K562 (cell line): ENCODE data around the gene TALDO1. TPM values are rescaled to one million over a fixed set of nuclear protein-coding genes. Genes with fewer than 3 reads are reported as not detected.

Source experiments
- CXXC5 ChIP-seq: fragments of 250-450 bp; sonication (Bioruptor Pico); IDR thresholded peaks from 2 replicates; pipeline ENCODE4 v1.8.0; 2022; ENCODE audit warnings: inconsistent platforms, mild to moderate bottlenecking, moderate library complexity
- E2F3 ChIP-seq: fragments of 250-450 bp; sonication (Bioruptor Pico); IDR thresholded peaks from 2 replicates; pipeline ENCODE4 v1.4.0; 2020; ENCODE audit warnings: mild to moderate bottlenecking
- GTF2B ChIP-seq: IDR thresholded peaks from 2 replicates; pipeline ENCODE4 v1.6.1; 2011; ENCODE audit not compliant: insufficient read length; ENCODE audit errors: extremely low read depth
- KDM5B ChIP-seq: fragments of 200-600 bp; sonication (generic); IDR thresholded peaks from 2 replicates; pipeline ENCODE4 v1.6.1; 2012; ENCODE audit warnings: low read depth, mild to moderate bottlenecking, moderate library complexity, low read length, control low read depth, inconsistent platforms; ENCODE audit not compliant: insufficient replicate concordance
- NR2C2 ChIP-seq, 2 experiments: fragments of 200-800 bp in 1 of 2; sonication (Bioruptor generic) in 1 of 2; sonication (generic) in 1 of 2; formaldehyde crosslinking in 1 of 2; IDR thresholded peaks; 2 replicates each; pipeline versions ENCODE4 v1.6.1 to v1.8.0; 2016 to 2022; ENCODE audit warnings: mild to moderate bottlenecking in 1 of 2, missing compliant biosample characterization in 1 of 2, missing genetic modification characterization in 1 of 2, missing genetic modification reagents in 1 of 2
- RAD51 ChIP-seq: fragments of 450-650 bp; IDR thresholded peaks from 2 replicates; pipeline ENCODE4 v1.7.1; 2016; ENCODE audit warnings: low read depth, mild to moderate bottlenecking, borderline replicate concordance
- SREBF1 ChIP-seq: fragments of 150-350 bp; IDR thresholded peaks from 2 replicates; pipeline ENCODE4 v1.6.1; 2014; ENCODE audit warnings: antibody characterized with exemption, low read depth, low read length, borderline replicate concordance
- ZNF133 ChIP-seq: fragments of 250-450 bp; sonication (Bioruptor Pico); IDR thresholded peaks from 2 replicates; pipeline ENCODE4 v1.4.0; 2020; ENCODE audit warnings: mild to moderate bottlenecking
- ZNF830 ChIP-seq: fragments of 250-450 bp; sonication (Bioruptor Pico); IDR thresholded peaks from 2 replicates; pipeline ENCODE4 v1.5.0; 2021; ENCODE audit warnings: mild to moderate bottlenecking
- polyA plus RNA-seq, 8 experiments: library from polyadenylated mRNA; depleted of rRNA in 4 of 8; stranded (reverse) in 5 of 8; unstranded in 3 of 8; fragments of >200 nt; fragmentation: Nextera tagmentation in 2 of 8; fragmentation: Illumina TruSeq in 1 of 8; extraction: Ambion mirVana in 2 of 8; extraction: Trizol in 1 of 8; gene quantifications; 2 replicates each; pipeline versions ENCODE4 v1.2.1 to v1.2.3, GENCODE V29; 2011 to 2014; ENCODE audit warnings: inconsistent platforms in 1 of 8, missing spikeins in 1 of 8
- total RNA-seq, 7 experiments: library from RNA; depleted of rRNA in 6 of 7; stranded (reverse); fragments of >200 nt in 6 of 7; fragmentation: Illumina TruSeq in 2 of 7; extraction: Trizol in 2 of 7; gene quantifications; 2 replicates each; pipeline versions ENCODE4 v1.2.1 to v1.2.3, GENCODE V29; 2011 to 2021; ENCODE audit warnings: low replicate concordance in 1 of 7
- TF ChIP-seq, protein P1 (sequence below): sonication (generic); formaldehyde crosslinking; IDR thresholded peaks from 2 replicates; pipeline ENCODE4 v1.8.0; 2022; ENCODE audit warnings: missing genetic modification reagents, mild to moderate bottlenecking, moderate library complexity, borderline replicate concordance
- TF ChIP-seq, protein P2 (sequence below): fragments of 450-650 bp; IDR thresholded peaks from 2 replicates; pipeline ENCODE4 v1.6.1; 2016; ENCODE audit warnings: mild to moderate bottlenecking, moderate library complexity

TALDO1 gene
- total and polyA plus RNA-seq, 9 of the 15 experiments (the other 6 are each of a cell fraction or from before 2014, with no cell fraction given) = 260 to 541 (median 441) TPM

DNA sequence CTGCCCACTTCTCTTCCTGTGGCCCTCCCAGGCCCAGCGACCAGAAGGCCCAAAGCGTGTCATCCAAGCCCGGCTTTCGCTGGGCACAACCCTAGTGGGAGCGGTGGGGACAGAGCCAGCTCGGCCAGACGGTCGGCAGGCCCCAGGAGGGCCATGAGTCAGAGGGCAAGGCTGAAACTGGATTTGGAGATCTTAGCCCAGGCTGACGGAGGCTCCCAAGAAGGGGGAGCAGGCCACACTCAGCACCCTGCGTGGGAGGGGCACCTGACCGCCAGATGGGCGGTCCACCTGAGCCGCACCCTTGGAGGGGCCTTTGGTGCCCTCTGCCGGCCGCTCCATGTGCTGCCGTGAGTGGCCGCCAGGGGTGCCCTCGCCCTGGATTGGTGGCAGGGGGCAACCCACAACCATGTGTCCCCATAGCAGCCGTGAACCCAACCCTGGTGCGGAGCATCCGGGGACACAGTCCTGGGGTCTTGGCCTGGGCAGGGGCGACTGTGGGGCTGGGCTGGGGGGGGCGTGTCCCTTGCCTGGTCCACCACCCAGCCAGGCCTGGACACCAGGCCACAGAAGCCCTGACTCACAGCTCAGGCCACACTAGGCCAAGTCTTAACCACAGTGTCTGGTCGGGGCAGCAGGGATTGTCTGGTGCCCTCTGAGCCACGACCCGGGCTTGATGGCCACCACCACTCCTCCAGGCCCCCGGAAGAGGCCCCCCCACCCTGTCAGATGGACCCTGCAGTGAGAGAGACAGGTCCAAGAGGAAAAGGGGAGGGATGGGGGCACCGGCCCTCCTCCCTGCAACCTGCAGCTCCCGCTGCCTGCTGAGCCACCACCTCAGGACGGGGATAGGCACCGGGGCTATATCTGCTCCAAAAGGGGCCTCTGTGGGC is 19.2 kb upstream of the TALDO1 start (continued):
- no peak for TF ChIP-seq SREBF1
- TF ChIP-seq ZNF830 = no peak
- TF ChIP-seq GTF2B = no peak
- peak; percentile 72; the same call in 1 of the 2 replicates for TF ChIP-seq RAD51
- TF ChIP-seq, protein P1, sequence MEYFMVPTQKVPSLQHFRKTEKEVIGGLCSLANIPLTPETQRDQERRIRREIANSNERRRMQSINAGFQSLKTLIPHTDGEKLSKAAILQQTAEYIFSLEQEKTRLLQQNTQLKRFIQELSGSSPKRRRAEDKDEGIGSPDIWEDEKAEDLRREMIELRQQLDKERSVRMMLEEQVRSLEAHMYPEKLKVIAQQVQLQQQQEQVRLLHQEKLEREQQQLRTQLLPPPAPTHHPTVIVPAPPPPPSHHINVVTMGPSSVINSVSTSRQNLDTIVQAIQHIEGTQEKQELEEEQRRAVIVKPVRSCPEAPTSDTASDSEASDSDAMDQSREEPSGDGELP = peak; percentile 96
- TF ChIP-seq, protein P2, sequence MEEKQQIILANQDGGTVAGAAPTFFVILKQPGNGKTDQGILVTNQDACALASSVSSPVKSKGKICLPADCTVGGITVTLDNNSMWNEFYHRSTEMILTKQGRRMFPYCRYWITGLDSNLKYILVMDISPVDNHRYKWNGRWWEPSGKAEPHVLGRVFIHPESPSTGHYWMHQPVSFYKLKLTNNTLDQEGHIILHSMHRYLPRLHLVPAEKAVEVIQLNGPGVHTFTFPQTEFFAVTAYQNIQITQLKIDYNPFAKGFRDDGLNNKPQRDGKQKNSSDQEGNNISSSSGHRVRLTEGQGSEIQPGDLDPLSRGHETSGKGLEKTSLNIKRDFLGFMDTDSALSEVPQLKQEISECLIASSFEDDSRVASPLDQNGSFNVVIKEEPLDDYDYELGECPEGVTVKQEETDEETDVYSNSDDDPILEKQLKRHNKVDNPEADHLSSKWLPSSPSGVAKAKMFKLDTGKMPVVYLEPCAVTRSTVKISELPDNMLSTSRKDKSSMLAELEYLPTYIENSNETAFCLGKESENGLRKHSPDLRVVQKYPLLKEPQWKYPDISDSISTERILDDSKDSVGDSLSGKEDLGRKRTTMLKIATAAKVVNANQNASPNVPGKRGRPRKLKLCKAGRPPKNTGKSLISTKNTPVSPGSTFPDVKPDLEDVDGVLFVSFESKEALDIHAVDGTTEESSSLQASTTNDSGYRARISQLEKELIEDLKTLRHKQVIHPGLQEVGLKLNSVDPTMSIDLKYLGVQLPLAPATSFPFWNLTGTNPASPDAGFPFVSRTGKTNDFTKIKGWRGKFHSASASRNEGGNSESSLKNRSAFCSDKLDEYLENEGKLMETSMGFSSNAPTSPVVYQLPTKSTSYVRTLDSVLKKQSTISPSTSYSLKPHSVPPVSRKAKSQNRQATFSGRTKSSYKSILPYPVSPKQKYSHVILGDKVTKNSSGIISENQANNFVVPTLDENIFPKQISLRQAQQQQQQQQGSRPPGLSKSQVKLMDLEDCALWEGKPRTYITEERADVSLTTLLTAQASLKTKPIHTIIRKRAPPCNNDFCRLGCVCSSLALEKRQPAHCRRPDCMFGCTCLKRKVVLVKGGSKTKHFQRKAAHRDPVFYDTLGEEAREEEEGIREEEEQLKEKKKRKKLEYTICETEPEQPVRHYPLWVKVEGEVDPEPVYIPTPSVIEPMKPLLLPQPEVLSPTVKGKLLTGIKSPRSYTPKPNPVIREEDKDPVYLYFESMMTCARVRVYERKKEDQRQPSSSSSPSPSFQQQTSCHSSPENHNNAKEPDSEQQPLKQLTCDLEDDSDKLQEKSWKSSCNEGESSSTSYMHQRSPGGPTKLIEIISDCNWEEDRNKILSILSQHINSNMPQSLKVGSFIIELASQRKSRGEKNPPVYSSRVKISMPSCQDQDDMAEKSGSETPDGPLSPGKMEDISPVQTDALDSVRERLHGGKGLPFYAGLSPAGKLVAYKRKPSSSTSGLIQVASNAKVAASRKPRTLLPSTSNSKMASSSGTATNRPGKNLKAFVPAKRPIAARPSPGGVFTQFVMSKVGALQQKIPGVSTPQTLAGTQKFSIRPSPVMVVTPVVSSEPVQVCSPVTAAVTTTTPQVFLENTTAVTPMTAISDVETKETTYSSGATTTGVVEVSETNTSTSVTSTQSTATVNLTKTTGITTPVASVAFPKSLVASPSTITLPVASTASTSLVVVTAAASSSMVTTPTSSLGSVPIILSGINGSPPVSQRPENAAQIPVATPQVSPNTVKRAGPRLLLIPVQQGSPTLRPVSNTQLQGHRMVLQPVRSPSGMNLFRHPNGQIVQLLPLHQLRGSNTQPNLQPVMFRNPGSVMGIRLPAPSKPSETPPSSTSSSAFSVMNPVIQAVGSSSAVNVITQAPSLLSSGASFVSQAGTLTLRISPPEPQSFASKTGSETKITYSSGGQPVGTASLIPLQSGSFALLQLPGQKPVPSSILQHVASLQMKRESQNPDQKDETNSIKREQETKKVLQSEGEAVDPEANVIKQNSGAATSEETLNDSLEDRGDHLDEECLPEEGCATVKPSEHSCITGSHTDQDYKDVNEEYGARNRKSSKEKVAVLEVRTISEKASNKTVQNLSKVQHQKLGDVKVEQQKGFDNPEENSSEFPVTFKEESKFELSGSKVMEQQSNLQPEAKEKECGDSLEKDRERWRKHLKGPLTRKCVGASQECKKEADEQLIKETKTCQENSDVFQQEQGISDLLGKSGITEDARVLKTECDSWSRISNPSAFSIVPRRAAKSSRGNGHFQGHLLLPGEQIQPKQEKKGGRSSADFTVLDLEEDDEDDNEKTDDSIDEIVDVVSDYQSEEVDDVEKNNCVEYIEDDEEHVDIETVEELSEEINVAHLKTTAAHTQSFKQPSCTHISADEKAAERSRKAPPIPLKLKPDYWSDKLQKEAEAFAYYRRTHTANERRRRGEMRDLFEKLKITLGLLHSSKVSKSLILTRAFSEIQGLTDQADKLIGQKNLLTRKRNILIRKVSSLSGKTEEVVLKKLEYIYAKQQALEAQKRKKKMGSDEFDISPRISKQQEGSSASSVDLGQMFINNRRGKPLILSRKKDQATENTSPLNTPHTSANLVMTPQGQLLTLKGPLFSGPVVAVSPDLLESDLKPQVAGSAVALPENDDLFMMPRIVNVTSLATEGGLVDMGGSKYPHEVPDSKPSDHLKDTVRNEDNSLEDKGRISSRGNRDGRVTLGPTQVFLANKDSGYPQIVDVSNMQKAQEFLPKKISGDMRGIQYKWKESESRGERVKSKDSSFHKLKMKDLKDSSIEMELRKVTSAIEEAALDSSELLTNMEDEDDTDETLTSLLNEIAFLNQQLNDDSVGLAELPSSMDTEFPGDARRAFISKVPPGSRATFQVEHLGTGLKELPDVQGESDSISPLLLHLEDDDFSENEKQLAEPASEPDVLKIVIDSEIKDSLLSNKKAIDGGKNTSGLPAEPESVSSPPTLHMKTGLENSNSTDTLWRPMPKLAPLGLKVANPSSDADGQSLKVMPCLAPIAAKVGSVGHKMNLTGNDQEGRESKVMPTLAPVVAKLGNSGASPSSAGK = no peak; the same call in 1 of the 2 replicates
- no peak for TF ChIP-seq E2F3 (CRISPR knock-in tag)
- TF ChIP-seq NR2C2 (CRISPR knock-in tag; IDR thresholded peaks at IDR 0.05) = peak; percentile 18; the same call in 1 of the 2 replicates
- no peak; the same call in 1 of the 2 replicates for TF ChIP-seq NR2C2 (tag; IDR thresholded peaks at IDR 0.05)
- TF ChIP-seq KDM5B = no peak
- no peak for TF ChIP-seq ZNF133 (CRISPR knock-in tag)
- peak; percentile 55 for TF ChIP-seq CXXC5 (CRISPR knock-in tag)
